Mucosa of descending colon (tissue), 3 donors: ENCODE data around the gene WDFY3. TPM values are rescaled to one million over a fixed set of nuclear protein-coding genes. Genes with fewer than 3 reads are reported as not detected.

ENCODE experiments used
- ATAC-seq: fragments of 200-7000 bp; cut with Tn5 transposase; one replicate; pipeline ENCODE4 v1.9.1; 2020; ENCODE audit warnings: mild to moderate bottlenecking, moderate library complexity
- DNase-seq, 3 donors: peaks; one replicate each; pipeline ENCODE4 v3.0.0-alpha.2; 2020
- H3K36me3 ChIP-seq: fragments of 200-600 bp; one replicate; pipeline ENCODE4 v1.8.0; 2021; ENCODE audit warnings: low read depth, mild to moderate bottlenecking
- H3K4me1 ChIP-seq: fragments of 200-600 bp; one replicate; pipeline ENCODE4 v1.8.0; 2021; ENCODE audit warnings: low read depth, mild to moderate bottlenecking
- H3K4me3 ChIP-seq: fragments of 200-600 bp; one replicate; pipeline ENCODE4 v1.8.0; 2021; ENCODE audit warnings: mild to moderate bottlenecking
- H3K9me3 ChIP-seq: fragments of 200-600 bp; one replicate; pipeline ENCODE4 v1.8.0; 2021; ENCODE audit warnings: mild to moderate bottlenecking
- CTCF ChIP-seq: fragments of 200-600 bp; IDR thresholded peaks from one replicate; pipeline ENCODE4 v1.8.0; 2022; ENCODE audit warnings: antibody characterized with exemption, mild to moderate bottlenecking
- intact Hi-C, 2 donors: fragments of 100-400 bp; cut with DNase I in 1 of 2; cut with micrococcal nuclease in 1 of 2; formaldehyde crosslinking; loops; one replicate each; pipeline versions ENCODE4 v1.11.0 to v1.11.1; 2022; cut with DNase I, micrococcal nuclease
- total RNA-seq, 3 donors: library from RNA; stranded (reverse); fragmentation: NEBNext Ultra II Directional in 2 of 3; extraction: Animal tissue kit (Norgen Biotek cat#: 25700) in 2 of 3; gene quantifications; one replicate each; pipeline versions ENCODE4 v1.2.1 to v1.2.4, GENCODE V29; 2021 to 2023
- donor health status: DM: no; HTN: no; CAD: no; lungs with moderate emphysema.
- donor health status: DM: no; HTN: no; CAD: no.
- donor health status: DM: no; HTN: yes; CAD: no.

Gene WDFY3
- total RNA-seq, 3 donors from 2014 or later, result 49.5 to 76.9 (median 55.5) TPM

- DNase-seq (no peak), ATAC-seq (no peak)
- Histone ChIP-seq H3K4me3 (no peak overlapping the region), H3K4me1 (no peaks in the 10 kb centered on the region), H3K9me3 (no peaks in the 10 kb centered on the region), H3K36me3 (no peaks in the 10 kb centered on the region)
- intact Hi-C loops, result no loop called here
- no peak for TF ChIP-seq CTCF
Measured at GRCh38 chr4:84912741-84913140, 53.7 kb downstream of the WDFY3 start.

- intact Hi-C loops, result no loop called here
- DNase-seq (no peak), ATAC-seq (no peak)
- no peak for TF ChIP-seq CTCF
- Histone ChIP-seq H3K4me1 (no peaks in the 10 kb centered on the region), H3K9me3 (no peaks in the 10 kb centered on the region), H3K4me3 (no peak overlapping the region), H3K36me3 (no peaks in the 10 kb centered on the region)
Measured at GRCh38 chr4:84908876-84909275, 57.6 kb downstream of the WDFY3 start.

GRCh38 chr4:84907145-84907544, 59.3 kb downstream of the WDFY3 start:
- intact Hi-C loops, result no loop called here
- no peaks in the 10 kb centered on the region for H3K4me1 ChIP-seq
- H3K36me3 ChIP-seq, result no peaks in the 10 kb centered on the region
- no peaks in the 10 kb centered on the region for H3K9me3 ChIP-seq
- H3K4me3 ChIP-seq, result no peak overlapping the region
- DNase-seq (no peak), ATAC-seq (peak; percentile 38)
- no peak for TF ChIP-seq CTCF

GRCh38 chr4:84905646-84906045, 60.8 kb downstream of the WDFY3 start:
- no peak for TF ChIP-seq CTCF
- ATAC-seq (no peak), DNase-seq (no peak)
- Histone ChIP-seq H3K4me3 (no peak overlapping the region), H3K9me3 (no peaks in the 10 kb centered on the region), H3K4me1 (no peaks in the 10 kb centered on the region), H3K36me3 (no peaks in the 10 kb centered on the region)
- intact Hi-C loops, result no loop called here

- Histone ChIP-seq H3K4me3 (no peak overlapping the region), H3K36me3 (no peaks in the 10 kb centered on the region), H3K9me3 (no peaks in the 10 kb centered on the region), H3K4me1 (no peaks in the 10 kb centered on the region)
- no peak for TF ChIP-seq CTCF
- ATAC-seq (no peak), DNase-seq (no peak)
- intact Hi-C loops, result no loop called here
Measured at GRCh38 chr4:84901740-84902281, 64.7 kb downstream of the WDFY3 start.

GRCh38 chr4:84901173-84901572, 65.3 kb downstream of the WDFY3 start:
- TF ChIP-seq CTCF, result no peak
- ATAC-seq, result no peak
- H3K4me1 ChIP-seq, result no peaks in the 10 kb centered on the region
- H3K36me3 ChIP-seq, result no peaks in the 10 kb centered on the region
- no peaks in the 10 kb centered on the region for H3K9me3 ChIP-seq
- intact Hi-C loops, result no loop called here
- no peak for DNase-seq
- H3K4me3 ChIP-seq, result no peak overlapping the region
